ENCODE data around the gene DOP1B.
A peak's percentile ranks its signal among the peaks of the same experiment; 100 is the strongest.

The DOP1B gene

GRCh38 chr21:36148886-36149285 is 7.7 kb upstream of the DOP1B start:
- DNase-seq (ENCODE audit: low read depth, low spot score): no peak
- H3K4me3 ChIP-seq (ENCODE audit: low read depth, low read length): no peak overlapping the region
- in situ Hi-C loops (cut with HindIII; ENCODE audit: low sequenced_read_pairs): no loop called here
- no peak for TF ChIP-seq CTCF (IDR thresholded peaks at IDR 0.05; ENCODE audit: low read depth, low read length)

DNA sequence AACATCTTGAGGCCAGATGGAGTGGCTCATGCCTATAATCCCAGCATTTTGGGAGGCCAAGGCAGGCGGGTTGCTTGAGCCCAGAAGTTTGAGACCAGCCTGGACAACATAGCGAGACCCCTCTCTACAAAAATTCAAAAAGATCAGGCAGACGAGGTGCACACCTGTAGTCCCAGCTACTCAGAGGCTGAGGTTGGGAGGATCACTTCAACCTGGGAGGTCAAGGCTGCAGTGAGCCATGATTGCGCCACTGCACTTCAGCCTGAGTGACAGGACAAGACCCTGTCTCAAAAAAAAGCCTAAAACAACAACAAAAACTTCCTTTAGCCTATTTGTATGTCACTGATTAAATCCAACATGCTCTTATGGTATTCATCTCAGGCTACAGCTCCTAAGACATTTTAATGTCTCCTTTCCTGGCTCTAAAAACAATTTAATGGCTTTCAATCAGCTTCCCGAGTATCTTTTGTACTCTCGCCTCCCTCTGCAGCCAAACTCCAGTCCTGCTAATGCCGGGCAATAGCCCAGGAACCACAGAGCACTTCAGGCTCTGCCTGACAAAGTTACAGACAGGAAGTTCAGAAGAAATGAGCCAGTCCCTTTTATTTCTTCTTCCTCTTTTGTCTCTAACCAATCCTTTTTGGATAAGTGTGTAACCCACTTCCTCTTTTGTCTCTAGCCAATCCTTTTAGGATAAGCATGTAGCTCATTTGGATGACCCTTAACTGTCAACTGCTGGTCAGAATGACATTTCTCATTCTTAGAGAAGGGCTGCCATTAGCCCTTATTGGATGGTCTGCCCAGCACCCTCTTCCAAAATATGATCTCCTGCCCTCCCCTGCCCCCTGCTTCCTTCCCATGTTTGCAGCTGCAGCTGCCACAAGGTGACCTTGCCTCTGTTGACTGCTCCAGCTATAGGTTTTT is 6.6 kb upstream of the DOP1B start:
- in situ Hi-C loops (cut with HindIII; ENCODE audit: low sequenced_read_pairs): no loop called here
- no peak overlapping the region for H3K4me3 ChIP-seq (ENCODE audit: low read depth, low read length)
- no peak for TF ChIP-seq CTCF (IDR thresholded peaks at IDR 0.05; ENCODE audit: low read depth, low read length)
- peak; percentile 72 for DNase-seq (ENCODE audit: low read depth, low spot score)

DNA sequence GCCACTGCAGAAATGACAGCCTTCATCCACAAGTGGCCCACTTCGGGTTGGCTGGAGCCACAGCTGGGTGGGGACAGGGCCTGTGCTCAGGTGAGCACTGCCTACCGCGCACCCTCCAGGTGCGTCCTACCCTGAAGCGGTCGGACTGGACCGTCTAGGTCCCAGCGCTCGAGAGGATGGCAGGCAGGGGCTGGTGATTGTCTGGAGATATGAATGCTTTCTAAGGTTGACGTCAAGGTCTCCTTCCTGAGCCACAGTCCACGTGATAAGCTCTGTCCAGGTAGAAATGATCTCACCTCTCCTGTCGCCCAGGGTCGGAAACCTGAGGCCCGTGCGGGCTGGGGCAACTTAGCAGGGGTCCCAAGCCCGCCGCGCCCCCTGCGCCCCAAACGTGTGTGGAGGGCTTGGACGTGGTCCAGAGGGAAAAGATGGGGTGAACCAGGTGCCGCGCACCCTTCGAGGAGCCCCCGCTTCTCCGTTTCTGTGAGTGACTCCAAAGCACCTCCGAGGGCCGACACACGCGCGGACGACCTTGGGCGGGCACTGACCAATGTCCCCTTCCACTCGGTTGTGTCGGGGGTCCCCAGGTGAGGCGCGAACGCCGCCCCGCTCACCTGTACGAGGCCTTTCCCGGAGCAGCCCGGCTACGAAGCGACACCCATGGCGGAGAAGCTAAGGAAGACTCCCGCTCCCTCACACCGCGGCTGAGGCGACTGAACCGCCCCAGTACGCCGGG is 853 bp upstream of the DOP1B start:
- no peak for DNase-seq (ENCODE audit: low read depth, low spot score)
- in situ Hi-C loops (cut with HindIII; ENCODE audit: low sequenced_read_pairs): no loop called here
- peak overlapping the region; percentile 74 for H3K4me3 ChIP-seq (ENCODE audit: low read depth, low read length)
- no peak for TF ChIP-seq CTCF (IDR thresholded peaks at IDR 0.05; ENCODE audit: low read depth, low read length)

DNA sequence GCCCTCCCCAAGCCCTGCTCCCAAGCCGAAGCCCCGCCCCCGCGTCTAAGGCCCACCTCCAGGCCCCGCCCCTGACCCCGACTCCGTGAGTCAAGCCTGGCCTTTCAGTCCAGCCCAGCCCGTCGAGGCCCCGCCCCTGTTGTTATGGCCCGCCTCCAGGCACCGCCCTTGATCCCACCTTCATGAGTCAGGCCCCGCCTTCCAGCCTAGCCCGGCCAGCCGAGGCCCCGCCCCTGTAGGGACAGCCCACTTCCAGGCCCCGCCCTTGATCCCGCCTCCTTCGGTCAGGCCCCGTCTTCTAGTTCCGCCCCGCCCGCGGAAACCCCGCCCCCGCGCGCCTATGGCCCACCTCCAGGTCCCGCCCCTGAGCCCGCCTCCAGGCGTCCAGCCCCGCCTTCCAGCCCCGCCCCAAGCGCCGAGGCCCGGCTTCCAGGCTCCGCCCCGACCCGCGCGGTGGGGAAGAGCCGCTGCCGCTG is 247 bp upstream of the DOP1B start:
- H3K4me3 ChIP-seq (ENCODE audit: low read depth, low read length): peak overlapping the region; percentile 74
- in situ Hi-C loops (cut with HindIII; ENCODE audit: low sequenced_read_pairs): no loop called here
- no peak for TF ChIP-seq CTCF (IDR thresholded peaks at IDR 0.05; ENCODE audit: low read depth, low read length)
- peak; percentile 99 for DNase-seq (ENCODE audit: low read depth, low spot score)

DNA sequence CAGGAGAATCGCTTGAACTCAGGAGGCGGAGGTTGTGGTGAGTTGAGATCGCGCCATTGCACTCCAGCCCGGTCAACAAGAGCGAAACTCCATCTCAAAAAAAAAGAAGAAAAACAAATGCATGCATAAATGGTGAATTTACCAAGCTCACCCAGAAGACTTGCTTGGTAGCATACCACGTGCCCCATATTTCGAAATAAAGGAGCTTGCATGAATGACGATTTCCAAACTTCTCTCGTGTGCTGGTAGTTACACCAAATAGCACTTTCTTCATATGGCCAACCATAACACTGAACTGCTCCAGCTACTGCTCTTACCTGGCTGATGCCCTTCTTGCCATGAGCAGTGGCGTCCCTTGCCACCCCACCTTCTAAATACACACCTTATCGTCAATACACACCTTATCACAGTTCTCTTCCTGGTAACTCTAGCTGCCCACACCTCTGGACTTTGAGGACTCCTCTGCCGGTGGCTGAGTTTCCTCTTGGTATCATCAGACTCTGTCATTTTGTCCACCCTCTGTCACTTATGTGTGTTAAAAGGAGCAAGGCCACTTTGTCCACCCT is 2.8 kb downstream of the DOP1B start:
- no peak overlapping the region for H3K4me3 ChIP-seq (ENCODE audit: low read depth, low read length)
- DNase-seq (ENCODE audit: low read depth, low spot score): no peak
- TF ChIP-seq CTCF (IDR thresholded peaks at IDR 0.05; ENCODE audit: low read depth, low read length): no peak
- in situ Hi-C loops (cut with HindIII; ENCODE audit: low sequenced_read_pairs): no loop called here

GRCh38 chr21:36160850-36161178 is 4.2 kb downstream of the DOP1B start:
- no peak for TF ChIP-seq CTCF (IDR thresholded peaks at IDR 0.05; ENCODE audit: low read depth, low read length)
- no peak overlapping the region for H3K4me3 ChIP-seq (ENCODE audit: low read depth, low read length)
- DNase-seq (ENCODE audit: low read depth, low spot score): no peak
- in situ Hi-C loops (cut with HindIII; ENCODE audit: low sequenced_read_pairs): no loop called here

All from astrocyte of the spinal cord (primary cell).